ENCODE data around the gene MPHOSPH6.

GRCh38 chr16:82201351-82201750 is 31.3 kb upstream of the MPHOSPH6 start:
- TF ChIP-seq CTCF (IDR thresholded peaks at IDR 0.05) (no peak), EZH2phosphoT487 (IDR thresholded peaks at IDR 0.05) (no peak)

All from neural progenitor cell (in vitro differentiated cells).